ENCODE measurements around the gene CDC20. TPM values are rescaled to one million over a fixed set of nuclear protein-coding genes. Genes with fewer than 3 reads are reported as not detected.
A peak's percentile ranks its signal among the peaks of the same experiment; 100 is the strongest.

CDC20 gene
- total RNA-seq, 1 experiment from 2014 or later, result 355 TPM

- CTCF ChIA-PET, result no interaction called here
- Histone ChIP-seq H3K4me1 (ENCODE audit: control insufficient read depth in 1 of 2, insufficient read depth in 2 of 2, low read length in 2 of 2) (peaks cover 10 to 15% of the 10 kb centered on the region in 2 experiments), H3K4me3 (replicated peaks in 1 of 2; ENCODE audit: low read depth in 1 of 2, low read length in 2 of 2) (no peak overlapping the region), H4K20me1 (ENCODE audit: insufficient read depth) (no peaks in the 10 kb centered on the region), H3K79me2 (ENCODE audit: insufficient read depth, low read length) (no peaks in the 10 kb centered on the region), H3K36me3 (ENCODE audit: control insufficient read depth in 1 of 2, insufficient read depth in 2 of 2, low read length in 2 of 2) (no peaks in the 10 kb centered on the region), H3K27me3 (ENCODE audit: insufficient read depth, low read length) (no peaks in the 10 kb centered on the region), H3K9ac (ENCODE audit: low read length) (no peak overlapping the region), H3K9me3 (ENCODE audit: control insufficient read depth in 1 of 2, insufficient read depth in 1 of 2, low read depth in 1 of 2, low read length in 2 of 2) (peaks cover 3 to 11% of the 10 kb centered on the region in 2 experiments), H2AFZ (ENCODE audit: low read depth, low read length, poor library complexity, severe bottlenecking) (no peak overlapping the region), H3K4me2 (ENCODE audit: low read length) (no peak overlapping the region), H3K9me2 (ENCODE audit: insufficient read depth) (no peaks in the 10 kb centered on the region), H3K27ac (ENCODE audit: low read depth, low read length) (no peak overlapping the region)
- TF ChIP-seq MAX (IDR thresholded peaks at IDR 0.05) (no peak), EGR1 (IDR thresholded peaks at IDR 0.05; ENCODE audit: low read depth) (no peak), CBX3 (IDR thresholded peaks at IDR 0.05; ENCODE audit: low read depth) (no peak)
- no TSS peak for BruUV-seq (replicated peaks)
- DNase-seq (ENCODE audit: low read depth, low spot score), result no peak
- RAD21 ChIA-PET (ENCODE audit: low non-redundant PET in 1 of 2, low total read pairs in 2 of 2, uncharacterized antibody in 2 of 2, unreplicated experiment in 2 of 2), result no interaction called here
- no peak for ATAC-seq
- POLR2A ChIA-PET, result no interaction called here
- intact Hi-C loops (cut with micrococcal nuclease), result no loop called here
Observed at GRCh38 chr1:43327549-43328292, 31.1 kb upstream of the CDC20 start.

GRCh38 chr1:43329995-43330751 lies 28.6 kb upstream of the CDC20 start:
- Histone ChIP-seq H3K9me2 (ENCODE audit: insufficient read depth) (no peaks in the 10 kb centered on the region), H3K9me3 (ENCODE audit: control insufficient read depth in 1 of 2, insufficient read depth in 1 of 2, low read depth in 1 of 2, low read length in 2 of 2) (peaks cover 3 to 11% of the 10 kb centered on the region in 2 experiments), H3K4me2 (ENCODE audit: low read length) (peak overlapping the region; percentile 54), H3K27ac (ENCODE audit: low read depth, low read length) (0 out of 2 replicates have a peak overlapping the region, but pooled peaks have one; percentile 15), H3K9ac (ENCODE audit: low read length) (0 out of 2 replicates have a peak overlapping the region, but pooled peaks have one; percentile 20), H3K27me3 (ENCODE audit: insufficient read depth, low read length) (no peaks in the 10 kb centered on the region), H2AFZ (ENCODE audit: low read depth, low read length, poor library complexity, severe bottlenecking) (no peak overlapping the region), H3K36me3 (ENCODE audit: control insufficient read depth in 1 of 2, insufficient read depth in 2 of 2, low read length in 2 of 2) (no peaks in the 10 kb centered on the region), H3K4me3 (replicated peaks in 1 of 2; ENCODE audit: low read depth in 1 of 2, low read length in 2 of 2) (no peak overlapping the region), H4K20me1 (ENCODE audit: insufficient read depth) (no peaks in the 10 kb centered on the region), H3K4me1 (ENCODE audit: control insufficient read depth in 1 of 2, insufficient read depth in 2 of 2, low read length in 2 of 2) (peaks cover 10 to 15% of the 10 kb centered on the region in 2 experiments), H3K79me2 (ENCODE audit: insufficient read depth, low read length) (no peaks in the 10 kb centered on the region)
- DNase-seq (ENCODE audit: low read depth, low spot score) (no peak), ATAC-seq (peak; percentile 86)
- ChIA-PET RAD21 (ENCODE audit: low non-redundant PET in 1 of 2, low total read pairs in 2 of 2, uncharacterized antibody in 2 of 2, unreplicated experiment in 2 of 2) (no interaction called here), POLR2A (interaction anchor here (1.1 kb wide), 1 partner anchor 18 kb away, joined by 4 read pairs; no protein-coding TSS in a partner anchor), CTCF (no interaction called here)
- no TSS peak for BruUV-seq (replicated peaks)
- intact Hi-C loops (cut with micrococcal nuclease), result no loop called here
- TF ChIP-seq ZNF274 (IDR thresholded peaks at IDR 0.05; ENCODE audit: low read depth, low read length), result no peak
- TF ChIP-seq YY1 (IDR thresholded peaks at IDR 0.05; ENCODE audit: extremely low read depth, insufficient replicate concordance, low read depth, low read length), result no peak
- TF ChIP-seq FOSL1 (IDR thresholded peaks at IDR 0.05; ENCODE audit: low read depth), result no peak
- no peak for TF ChIP-seq ZFX (IDR thresholded peaks at IDR 0.05)
- no peak for TF ChIP-seq REST (IDR thresholded peaks at IDR 0.05; ENCODE audit: low read depth)
- TF ChIP-seq POLR2AphosphoS5 (IDR thresholded peaks at IDR 0.05; ENCODE audit: low read depth, low read length), result no peak; the same call in 1 of the 2 replicates
- no peak for TF ChIP-seq CEBPB (IDR thresholded peaks at IDR 0.05; ENCODE audit: low read depth)
- 0 out of 2 replicates have a peak, but pooled peaks have one; percentile 17 for TF ChIP-seq JUND (IDR thresholded peaks at IDR 0.05)
- TF ChIP-seq ELF1 (IDR thresholded peaks at IDR 0.05; ENCODE audit: borderline replicate concordance, low read depth), result no peak
- no peak for TF ChIP-seq EZH2 (IDR thresholded peaks at IDR 0.05)
- no peak for TF ChIP-seq MAX (IDR thresholded peaks at IDR 0.05)
- TF ChIP-seq CBX3 (IDR thresholded peaks at IDR 0.05; ENCODE audit: low read depth), result no peak
- no peak for TF ChIP-seq SIN3A (IDR thresholded peaks at IDR 0.05; ENCODE audit: low read depth)
- no peak for TF ChIP-seq RAD21 (IDR thresholded peaks at IDR 0.05; ENCODE audit: low read depth)
- TF ChIP-seq ATF3 (IDR thresholded peaks at IDR 0.05), result no peak

All from HCT116 (cell line).